ENCODE results near the gene TAPT1.
"Not testable (repeated sequence)": the region's sequence is repeated elsewhere in the genome, so short reads cannot be mapped to it uniquely, and the experiment has no call there.

TAPT1 gene

DNA sequence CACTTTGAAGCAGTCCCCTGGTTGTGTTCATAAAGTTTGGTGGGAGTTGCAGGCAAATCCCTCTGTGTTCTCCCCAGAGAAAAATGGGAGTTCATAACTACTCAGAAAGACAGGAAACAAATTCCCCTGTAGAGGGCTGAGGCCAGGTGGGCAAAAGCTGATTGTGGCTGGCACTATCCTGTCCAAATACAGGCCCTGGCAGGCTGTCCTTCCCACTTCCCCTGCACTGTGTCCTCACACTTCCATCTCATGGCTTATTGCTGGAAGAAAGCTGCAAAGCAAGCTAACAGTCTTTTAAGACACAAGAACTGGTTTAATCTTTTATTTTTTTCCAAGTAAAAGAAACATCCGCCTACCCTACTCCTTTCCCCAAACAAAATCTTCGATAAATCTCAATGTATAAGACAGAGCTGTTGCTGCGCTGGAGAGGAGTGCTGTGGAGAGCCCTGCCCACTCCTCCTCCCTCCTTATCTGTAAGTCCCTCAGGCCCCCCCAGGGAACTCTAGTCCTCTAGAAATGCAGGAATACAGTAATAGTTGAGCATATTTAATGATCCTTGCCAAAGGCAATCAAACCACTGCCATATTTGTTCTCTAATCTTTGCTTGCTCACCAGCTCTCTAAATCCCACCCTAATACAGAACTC lies 14.0 kb downstream of the TAPT1 start:
- DNase-seq = no peak

DNA sequence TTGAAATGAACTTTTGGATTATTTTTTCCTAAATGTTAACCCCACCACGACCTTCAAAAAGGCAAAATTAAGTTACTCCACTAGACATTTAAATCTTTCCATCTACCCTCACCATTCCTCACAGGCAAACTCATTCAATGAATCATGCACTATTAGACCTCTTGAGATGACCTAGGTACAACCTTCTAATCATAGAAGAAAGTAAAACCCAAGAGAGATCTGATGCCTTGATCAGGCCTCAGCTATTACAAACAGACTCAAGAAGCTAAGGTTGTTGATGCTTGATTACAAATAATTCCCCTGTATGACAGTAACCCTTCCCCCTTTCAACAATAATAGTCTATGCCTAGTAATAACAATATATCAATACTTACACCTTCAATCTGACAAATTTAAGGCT lies 18.9 kb downstream of the TAPT1 start:
- DNase-seq = no peak

DNA sequence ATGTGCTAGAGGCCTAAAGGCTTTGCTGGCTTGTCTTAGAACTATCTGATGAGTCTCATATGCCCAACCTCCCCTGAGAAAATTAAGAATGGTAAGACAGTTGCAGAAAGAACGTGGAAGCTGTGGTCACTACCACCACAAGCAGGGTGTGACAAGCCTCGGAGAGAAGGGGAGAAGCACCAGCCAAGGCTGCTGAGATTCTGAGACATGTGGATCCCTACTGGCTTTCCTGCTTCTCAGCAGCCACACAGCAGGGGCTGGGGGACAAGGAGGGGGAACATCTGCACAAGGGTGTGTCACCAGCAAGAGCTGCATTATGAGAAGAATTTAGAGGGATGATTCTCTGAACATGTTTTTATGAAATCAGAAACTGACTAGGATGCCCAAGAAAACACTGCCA lies 19.4 kb downstream of the TAPT1 start:
- no peak for DNase-seq

DNA sequence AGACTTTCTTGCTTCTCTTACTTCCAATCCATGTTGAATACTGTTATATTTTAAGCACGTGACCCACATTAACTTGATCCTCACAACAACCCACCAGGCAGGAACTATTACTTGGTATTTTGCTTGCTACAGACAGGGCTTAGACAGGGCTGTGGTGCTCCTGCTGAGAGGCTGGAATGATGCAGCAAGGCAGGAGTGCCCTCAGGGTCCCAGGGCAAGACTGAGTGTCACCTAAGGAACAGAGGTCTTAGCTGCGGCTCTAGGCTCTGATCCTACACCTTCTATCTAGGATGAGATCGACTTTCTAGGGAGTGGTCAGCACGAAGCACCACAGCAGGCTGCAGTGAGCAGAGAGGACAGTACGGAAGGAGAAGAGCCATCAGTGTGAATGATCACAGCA lies 20.0 kb downstream of the TAPT1 start:
- no peak for DNase-seq

DNA sequence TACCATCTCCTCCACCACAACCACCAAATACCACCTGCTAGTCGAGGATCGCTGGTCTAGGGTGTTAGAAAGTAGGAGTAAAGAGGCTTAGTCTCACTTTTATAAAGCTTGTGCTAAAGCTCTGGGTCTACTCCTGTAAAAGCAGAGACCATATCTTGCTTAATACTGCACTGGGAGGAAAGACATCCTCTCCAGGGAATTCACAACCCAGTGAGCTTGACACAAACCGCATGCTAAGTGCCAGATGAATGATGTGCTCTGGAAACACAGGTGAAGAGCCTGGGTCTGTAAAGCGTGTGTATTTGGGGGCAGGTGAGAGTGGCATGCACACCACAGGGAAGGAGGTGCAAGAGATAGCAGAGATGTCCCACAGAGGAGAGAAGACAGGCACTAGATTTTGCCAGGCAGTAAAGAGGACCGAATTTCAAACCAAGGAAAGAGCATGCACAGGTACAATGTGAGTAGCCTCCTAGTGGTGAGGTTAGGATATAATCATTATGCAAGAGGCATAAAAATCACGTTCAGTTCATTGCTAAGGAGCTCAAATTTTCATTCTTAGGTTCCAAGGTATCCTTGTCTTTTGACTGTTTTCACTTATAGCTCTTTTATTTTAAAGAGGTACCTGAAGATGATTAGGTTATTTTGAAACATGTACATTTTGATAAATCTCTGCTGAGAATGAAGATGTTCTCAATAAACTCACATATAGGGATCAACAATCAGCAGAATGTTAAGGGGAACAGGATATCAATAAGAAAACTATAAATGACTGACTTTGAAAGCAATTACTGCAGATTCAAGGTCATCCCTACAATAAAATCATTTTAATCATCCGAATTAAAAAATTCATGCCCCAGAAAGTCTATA lies 20.7 kb downstream of the TAPT1 start:
- no peak for DNase-seq

DNA sequence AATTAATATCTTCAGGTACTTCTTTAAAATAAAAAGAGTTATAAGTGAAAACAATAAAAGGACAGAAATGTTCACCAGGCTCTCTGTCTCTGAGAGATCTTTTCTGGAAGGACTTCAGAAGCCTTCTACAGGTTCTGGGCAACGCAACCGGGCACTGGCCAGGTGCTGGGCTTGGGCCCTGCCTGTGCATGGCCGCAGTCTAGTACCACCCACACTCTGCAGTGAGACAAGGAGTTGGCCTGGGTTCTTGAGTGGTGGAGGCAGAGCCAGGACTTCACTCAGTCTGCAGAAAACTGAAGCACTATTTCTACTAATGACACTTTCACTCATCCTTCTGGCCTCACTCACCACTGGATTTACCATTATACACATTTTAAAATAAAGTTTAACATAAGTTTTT lies 21.8 kb downstream of the TAPT1 start:
- DNase-seq = no peak

DNA sequence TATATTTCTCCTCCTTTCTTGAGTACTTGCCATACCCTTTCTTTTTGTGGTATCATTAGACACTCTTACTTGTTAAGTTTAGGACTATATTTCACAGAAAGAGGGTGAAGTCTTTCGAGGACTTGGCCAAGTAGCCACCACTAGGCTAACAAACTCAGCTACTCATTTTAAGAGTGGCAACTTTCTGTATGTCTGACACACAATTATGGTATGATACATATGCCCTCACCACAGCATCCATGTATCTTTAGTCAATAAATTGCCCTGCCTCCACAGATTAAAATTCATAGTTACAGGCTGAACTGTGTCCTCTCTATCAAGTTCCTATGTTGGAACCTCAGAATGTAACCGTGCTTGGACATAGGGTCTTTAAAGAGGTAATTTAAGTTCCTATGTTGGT lies 23.2 kb downstream of the TAPT1 start:
- DNase-seq = no peak

DNA sequence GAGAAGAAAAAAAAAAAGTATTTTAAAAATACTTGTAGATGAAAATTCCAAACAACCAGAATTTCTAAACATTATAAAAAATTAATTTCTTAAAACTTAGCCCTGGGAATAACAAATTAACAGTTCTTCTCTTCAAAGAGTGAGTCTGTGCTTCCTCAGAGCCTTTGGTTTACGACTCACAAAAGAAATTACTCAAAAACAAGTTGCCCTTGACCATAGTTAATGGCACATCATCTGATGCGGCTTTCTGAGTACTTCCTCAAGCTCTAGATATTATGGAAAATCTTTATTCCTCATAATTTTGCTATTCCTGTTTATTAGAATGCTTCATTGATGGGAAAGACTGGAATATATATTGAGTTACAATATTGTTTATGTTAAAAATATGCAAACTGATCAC lies 23.7 kb downstream of the TAPT1 start:
- no peak for DNase-seq

DNA sequence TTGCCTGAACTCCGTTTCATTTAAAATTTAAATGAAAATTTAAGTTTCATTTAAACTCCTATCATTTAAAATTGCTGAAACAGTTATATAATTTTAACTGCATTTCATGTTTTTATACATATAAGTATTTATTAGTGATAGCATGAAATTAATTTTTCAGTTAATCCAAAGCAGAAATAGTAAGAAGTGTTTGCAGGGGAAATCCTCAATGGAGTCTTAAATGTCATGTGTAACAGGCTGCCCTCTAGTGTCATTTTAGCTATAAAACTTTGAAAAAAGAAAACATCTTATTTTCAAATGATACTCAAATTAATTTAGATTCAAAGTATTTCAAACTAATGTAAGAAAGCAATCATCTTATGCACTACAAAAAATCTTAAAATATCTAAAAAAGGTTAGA lies 27.2 kb downstream of the TAPT1 start:
- DNase-seq = no peak

DNA sequence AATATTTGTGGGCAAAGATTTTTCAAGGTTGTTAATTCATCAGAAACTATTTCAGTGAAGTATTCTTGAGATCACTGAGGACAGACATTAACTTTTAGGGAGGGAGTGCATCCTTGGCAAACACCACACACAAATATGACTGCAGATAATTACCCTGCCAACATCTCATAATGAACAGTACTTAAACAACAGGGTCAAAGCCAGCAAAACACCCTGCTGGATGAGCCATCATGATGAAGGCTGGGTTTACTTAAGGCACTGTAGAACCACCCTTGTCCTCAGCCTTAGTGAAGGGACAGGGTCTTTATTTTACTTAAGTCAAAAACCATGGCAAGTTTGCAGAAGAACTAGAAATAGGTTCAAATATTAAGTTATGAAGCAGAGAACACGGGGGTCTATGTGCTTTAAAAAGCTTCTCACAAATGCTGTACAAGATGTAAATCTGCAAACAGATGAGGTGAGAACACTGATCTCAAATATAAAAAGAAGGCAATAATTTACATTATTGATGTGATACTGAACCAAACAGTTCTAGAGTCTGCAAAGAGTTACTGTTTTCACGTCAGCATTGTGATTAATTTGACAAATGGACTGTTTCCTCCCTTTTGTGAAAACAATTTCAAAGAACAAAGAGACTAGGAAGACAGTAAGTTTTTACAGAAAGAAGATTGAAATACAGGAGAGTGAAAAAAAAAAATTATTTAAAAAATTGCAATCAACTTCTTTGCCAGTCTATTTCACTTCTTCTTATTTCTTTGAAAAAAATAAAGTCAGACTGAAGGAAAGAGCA lies 28.2 kb downstream of the TAPT1 start:
- no peak for DNase-seq

DNA sequence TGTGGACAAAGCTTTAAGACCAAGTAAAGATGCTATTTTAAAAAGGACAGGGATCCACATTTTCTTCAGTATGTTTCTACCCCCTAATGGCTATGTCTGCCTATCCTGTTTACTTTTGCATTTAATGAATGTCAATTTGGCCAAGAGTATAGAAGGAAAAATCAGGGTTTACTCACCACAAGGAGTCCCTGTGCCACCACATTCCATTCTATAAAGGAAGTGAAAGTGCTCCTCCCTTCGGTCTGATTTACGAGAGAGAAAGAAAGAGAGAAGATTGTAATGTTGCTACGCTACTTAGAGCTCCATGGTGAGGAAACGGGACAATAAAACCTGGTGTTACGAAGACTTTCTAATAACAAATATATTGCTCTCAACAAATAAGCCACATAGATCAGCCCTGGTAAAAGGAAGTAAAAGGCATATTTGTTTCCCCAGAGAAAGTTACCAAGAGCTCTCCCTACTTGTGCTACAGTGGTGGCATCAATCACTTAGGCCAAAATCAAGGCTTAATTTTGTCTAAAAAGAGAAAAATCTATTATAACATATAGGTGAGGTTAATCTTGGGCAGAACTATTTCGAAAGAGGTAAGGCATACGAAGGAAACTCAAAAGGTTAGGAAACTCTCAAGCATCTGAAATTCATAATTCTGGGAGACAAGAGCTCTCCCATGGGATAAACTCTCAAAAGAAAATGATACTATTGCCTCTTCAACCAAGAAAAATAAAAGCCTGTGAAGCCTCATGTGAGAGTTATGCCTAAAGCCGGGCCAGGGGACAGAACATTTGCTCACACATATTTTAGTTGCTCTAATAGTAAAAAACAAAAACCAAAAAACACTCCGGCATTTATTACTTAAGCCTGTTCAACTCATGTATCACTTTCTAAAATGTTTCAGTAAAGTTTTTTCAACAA lies 29.5 kb downstream of the TAPT1 start:
- DNase-seq = no peak

DNA sequence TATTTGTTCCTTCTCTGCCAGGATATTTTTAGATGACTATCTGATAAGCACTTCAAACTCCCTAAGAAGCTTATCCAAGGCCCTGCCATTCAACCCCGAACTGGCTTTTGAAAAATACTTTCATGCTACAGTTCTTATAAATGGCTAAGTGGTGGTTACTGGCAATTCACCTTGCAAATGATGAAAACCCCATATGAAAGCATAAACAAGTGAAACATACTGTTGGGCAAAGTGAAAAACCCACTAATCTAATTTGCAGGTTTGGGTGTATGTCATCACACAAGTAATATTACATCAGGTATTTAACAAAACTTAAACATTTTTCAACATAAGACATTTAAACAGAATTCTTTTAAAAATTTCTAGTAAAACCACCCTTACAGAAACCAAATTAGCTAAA lies 31.1 kb downstream of the TAPT1 start:
- DNase-seq = no peak

DNA sequence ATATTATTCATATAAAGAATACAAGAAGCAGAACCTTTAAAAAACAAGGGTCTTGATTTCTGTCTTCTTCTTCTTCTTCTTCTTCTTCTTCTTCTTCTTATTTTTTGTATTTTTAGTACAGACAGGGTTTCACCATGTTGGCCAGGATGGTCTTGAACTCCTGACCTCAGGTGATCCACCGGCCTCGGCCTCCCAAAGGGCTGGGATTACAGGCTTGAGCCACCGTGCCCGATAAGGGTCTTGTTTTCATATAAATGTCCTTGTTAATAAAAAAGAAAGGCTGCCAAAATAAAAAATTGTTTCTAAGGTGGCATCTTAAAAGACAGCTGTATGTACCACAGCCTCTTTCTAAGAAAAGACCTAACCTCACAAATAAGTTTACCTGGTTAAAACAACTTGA lies 31.5 kb downstream of the TAPT1 start:
- DNase-seq = not testable (repeated sequence)

DNA sequence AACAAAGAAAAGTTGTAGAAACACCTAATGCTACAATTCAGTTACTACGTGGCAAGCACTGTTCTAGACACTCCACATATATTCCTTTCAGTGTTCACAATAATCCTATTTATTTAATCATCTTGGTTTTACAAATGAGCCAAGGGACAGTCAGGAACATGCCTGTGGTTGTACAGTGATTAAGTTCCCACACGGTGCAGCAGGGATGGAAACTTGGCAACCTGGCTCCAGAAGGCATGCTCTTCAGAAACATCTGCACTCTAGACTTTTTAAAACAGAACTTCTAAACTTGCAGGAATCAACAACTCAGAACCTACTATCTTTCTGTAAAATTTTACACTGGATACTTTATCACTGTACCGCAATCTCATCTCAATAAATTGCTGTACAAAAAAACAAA lies 32.1 kb downstream of the TAPT1 start:
- no peak for DNase-seq

DNA sequence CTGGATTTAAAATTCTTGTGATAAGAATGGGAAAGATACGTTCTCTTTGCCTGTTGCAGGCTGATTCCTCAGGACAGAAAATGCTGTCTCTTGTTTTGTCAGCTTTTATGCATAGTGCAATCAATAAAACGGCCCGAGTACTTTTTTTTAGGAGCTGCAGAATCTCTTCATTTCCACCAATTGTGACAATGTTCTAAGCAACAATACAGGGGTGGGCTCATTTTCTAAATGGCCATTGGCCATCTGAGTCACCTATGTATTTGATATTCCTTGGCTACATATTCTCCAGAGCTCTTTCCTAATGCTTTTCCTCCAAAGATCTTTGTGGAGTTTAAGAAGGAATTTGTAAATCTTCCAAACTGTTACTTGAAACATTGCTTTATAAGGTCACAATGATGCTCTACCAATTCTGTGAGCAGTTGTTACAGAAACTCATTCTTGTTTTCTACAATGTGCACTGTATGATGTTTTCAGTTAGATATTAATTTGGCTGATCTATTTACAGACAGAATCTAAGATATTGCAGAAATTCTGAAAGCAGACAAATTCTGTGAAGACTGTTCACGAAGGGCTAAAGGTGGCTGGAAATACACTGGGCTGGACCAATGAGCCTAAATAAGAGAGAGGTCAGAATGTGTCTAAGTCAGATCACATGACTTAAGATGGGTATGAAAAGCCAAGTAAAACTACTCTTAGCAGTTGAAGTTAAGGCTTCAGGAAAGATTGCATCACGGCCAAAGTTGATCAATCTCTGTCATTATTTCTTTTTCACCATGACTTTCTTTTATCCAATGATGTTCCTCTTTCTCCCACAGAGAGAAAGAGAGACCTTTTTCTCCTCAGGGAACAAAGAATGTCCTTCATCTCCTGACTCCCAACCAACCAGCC lies 33.4 kb downstream of the TAPT1 start:
- no peak for DNase-seq

DNA sequence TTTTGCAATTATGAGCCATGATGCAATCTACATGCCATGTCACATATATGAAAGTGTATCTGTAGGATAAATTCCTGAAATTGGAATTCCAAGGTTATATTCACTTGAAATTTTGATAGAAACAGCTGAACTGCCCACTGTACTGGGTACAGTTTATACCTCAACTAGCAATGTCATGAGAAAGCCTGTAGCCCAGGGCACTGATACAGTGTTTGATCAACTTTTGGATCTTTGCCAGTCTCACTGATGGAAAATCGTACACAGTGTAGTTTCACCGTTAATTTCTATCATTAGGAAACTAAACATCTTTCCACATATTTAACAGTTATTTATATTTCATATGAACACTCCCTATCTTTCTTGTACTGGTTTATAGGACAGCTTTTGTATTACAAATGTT lies 34.2 kb downstream of the TAPT1 start:
- no peak for DNase-seq

DNA sequence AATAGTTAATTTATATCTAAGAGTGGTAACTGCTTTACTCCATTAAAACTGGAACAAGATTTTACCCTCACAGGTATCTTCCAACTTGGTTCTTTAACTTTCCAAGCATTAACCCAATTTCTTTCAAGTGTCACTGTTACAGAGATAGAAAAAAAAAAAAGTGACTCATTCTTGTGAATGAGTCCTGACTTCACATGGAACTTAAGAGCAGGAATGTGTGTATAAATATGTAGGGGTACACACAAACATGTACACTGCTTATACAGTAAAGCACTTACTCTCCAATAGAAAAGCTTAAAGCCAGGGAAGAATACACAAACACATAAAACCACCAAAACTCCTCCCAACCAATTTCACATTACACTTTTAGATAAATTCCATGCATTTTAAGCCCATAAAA lies 38.8 kb downstream of the TAPT1 start:
- no peak for DNase-seq

DNA sequence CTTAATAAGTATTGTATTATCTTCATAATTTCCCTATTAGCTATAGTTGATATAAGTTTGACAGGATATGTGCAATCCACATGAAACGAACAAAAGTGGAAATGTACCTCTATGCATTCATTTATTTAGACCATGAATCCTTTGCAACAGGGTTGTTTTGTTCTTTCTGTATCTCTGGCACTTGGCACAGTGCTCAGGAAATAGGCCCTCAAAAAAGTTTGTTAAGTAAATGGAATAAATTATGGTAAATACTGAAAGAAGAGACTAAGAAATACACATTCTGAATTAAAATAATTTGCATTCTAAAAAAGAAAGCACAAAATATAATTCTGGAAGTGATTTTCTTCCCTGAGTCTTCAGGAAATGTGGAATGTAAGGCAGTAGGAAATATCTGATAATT lies 39.3 kb downstream of the TAPT1 start:
- no peak for DNase-seq

DNA sequence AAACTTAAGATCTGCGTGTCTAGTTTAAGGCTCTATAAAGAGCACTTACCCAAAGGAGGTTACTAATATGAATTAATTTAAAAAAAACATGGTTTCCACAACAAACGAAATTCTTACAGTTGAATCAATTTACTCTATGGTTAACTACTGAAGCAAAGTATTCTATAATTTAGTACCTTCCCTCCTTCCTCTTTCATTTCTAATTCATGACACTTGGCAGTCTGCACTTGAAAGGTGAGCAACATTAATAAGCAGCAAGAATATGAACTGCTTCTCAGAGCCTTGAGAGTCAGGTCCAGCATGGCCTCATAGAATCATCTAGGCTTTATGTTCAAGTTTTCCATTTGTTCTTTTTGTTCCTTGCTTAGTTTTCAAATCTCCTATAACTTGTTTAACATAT lies 42.7 kb downstream of the TAPT1 start:
- no peak for DNase-seq

DNA sequence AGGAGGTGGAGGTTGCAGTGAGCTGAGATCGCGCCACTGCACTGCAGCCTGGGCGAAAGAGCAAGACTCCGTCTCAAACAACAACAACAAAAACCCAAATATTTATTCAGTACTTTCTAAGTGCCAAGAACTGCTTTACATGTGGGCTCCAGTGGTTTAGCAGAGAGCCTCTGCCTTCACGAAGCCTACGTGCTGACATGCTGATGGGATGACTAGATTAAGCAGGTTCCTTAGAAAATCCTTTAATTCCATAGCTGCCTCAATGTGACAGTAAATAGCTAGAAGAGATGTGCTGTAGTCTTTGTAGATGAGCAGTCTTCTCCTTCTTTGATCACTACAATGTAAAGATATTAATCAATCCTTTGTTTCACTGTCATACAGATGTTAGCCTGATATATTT lies 49.6 kb downstream of the TAPT1 start:
- DNase-seq = no peak

DNA sequence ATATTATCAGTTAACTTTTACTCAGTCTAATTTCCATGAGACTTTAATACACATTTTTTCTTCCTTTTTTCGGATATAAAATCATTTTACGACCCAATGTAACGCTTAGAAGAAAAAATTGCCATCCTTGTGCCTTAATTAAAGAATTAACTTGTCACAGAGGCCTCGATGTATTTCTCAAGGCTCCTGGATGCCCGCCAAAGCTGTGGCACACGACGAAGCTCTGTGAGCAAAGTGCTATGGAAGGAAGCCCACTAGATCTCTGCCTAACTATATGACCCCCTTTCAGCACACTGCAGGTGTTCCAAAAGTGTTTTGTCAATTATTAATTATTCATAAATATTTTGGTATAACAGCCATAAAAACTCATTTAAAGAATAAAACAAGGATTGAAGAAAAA lies 54.4 kb downstream of the TAPT1 start:
- no peak for DNase-seq

DNA sequence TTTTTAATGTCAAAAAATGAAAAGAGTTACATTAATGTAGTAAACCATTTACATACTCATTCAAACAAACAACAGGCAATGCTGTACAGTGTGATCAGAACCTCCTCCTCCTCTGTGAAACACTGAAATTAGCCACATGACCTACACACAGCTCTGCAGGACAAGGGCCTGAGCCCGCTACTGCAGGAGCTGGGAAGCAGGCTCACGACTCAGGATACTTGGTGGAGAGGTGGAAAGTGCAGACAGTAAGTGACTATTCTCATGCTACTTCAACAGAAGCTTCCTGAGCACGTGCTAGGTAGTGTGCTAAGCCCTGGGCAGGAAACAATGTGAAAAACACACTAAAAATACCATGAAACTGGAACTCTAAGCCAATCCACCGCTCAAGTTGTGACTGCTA lies 56.8 kb downstream of the TAPT1 start:
- DNase-seq = no peak
